Left renal pelvis (tissue), 4 donors: ENCODE results near the gene OR7G1. TPM values are rescaled to one million over a fixed set of nuclear protein-coding genes. Genes with fewer than 3 reads are reported as not detected.

Source experiments
- DNase-seq, 4 donors: peaks; one replicate each; pipeline ENCODE4 v3.0.0-alpha.2; 2013; ENCODE audit warnings: low read depth in 4 of 4, low spot score in 3 of 4
- polyA plus RNA-seq, 4 donors: library from polyadenylated mRNA; unstranded; fragments of 120-200 nt; gene quantifications; one replicate each; pipeline ENCODE4 v1.2.1, GENCODE V29; 2013; ENCODE audit not compliant: insufficient read length in 4 of 4

OR7G1 gene
- not detected for polyA plus RNA-seq

DNA sequence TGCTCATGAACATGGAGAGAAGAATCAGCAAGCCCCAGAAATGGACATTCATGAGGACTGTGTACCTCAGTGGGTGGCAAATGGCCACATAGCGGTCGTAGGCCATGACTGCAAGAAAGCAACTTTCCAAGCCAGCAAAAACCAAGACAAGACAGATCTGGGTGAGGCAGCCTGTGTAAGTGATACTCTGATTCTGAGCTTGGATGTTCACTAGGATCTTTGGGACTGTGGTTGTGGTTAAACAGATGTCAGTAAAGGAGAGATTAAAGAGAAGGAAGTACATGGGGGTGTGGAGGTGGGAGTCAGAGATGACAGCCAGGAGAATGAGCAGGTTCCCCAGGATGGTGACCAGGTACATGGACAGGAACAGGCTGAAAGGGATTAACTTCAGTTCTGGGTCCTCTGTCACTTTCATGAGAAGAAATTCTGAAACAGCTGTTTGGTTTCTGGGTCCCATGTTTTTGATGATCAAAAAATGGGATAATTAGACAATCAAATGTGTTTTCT is at the start of gene OR7G1:
Gene OR7G1, minus strand, starts transcription at position 457 of the 507 bp plus-strand sequence. Its CDS starts 0 bp downstream, at position 457.
- DNase-seq: no peak

GRCh38 chr19:9165261-9165660 is 49.7 kb upstream of the OR7G1 start:
- DNase-seq: no peak

- DNase-seq: no peak
Measured at GRCh38 chr19:9161427-9161826, 45.9 kb upstream of the OR7G1 start.

- DNase-seq: no peak
Measured at GRCh38 chr19:9159891-9160290, 44.3 kb upstream of the OR7G1 start.

GRCh38 chr19:9156304-9156703 is 40.7 kb upstream of the OR7G1 start:
- no peak for DNase-seq

GRCh38 chr19:9155591-9155990 is 40.0 kb upstream of the OR7G1 start:
- DNase-seq: no peak

DNA sequence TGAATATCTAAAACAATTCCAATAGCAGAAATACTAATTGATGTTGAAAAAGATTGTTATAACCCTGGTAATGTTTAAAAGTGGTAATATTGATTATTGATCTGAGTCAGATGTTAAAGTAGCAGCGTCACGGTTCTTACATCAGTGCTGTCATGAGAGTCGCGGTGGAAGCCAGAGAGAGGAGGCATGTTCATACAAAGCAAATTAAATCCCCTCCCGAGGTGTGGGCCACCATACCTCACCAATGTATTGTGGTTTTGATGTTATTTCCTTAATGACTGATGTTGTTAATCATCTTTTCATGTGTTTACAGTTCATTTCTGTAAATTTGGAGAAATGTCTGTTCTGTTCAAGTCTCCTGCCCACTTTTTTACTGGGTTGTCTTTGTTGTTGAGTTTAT is 35.8 kb upstream of the OR7G1 start:
- DNase-seq: no peak

GRCh38 chr19:9150650-9151049 is 35.1 kb upstream of the OR7G1 start:
- DNase-seq: no peak

DNA sequence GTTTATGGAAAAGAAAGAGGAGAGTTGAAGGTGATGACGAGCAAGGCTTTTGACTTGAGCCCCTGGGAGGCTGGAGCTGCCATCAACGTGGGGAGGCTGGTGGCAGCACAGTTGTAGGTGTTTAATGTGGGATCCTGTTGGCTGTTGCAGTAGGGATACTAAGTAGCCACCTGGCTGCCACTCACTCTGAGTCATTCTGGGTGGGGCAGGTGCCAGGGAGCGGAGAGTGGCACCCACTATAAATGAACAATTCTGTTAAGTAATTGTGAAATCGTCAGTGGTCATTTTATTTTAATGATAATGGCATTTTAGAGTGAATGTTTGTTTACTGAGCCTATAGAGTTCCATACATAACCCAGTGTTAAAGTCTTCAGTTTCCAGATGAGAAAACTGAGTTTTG is 34.4 kb upstream of the OR7G1 start:
- no peak for DNase-seq

DNA sequence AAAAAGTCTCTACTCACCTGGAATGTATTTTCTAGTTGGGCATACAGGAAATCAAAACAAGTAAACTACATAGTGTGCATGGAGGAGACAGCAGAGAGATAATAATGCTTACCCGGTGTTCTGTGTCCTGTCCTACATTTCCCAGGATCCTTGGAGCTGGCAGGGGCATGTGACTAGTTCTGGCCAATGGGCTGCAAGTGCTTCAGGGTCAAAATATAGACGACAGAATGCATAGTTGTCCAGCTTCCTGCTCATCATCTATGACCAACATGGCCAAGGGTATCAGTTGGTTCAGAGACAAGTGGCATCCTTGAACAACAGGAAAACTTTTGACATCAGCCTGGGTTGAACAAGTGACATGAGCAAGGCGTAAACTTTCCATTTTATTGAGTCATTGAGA is 33.1 kb upstream of the OR7G1 start:
- no peak for DNase-seq

DNA sequence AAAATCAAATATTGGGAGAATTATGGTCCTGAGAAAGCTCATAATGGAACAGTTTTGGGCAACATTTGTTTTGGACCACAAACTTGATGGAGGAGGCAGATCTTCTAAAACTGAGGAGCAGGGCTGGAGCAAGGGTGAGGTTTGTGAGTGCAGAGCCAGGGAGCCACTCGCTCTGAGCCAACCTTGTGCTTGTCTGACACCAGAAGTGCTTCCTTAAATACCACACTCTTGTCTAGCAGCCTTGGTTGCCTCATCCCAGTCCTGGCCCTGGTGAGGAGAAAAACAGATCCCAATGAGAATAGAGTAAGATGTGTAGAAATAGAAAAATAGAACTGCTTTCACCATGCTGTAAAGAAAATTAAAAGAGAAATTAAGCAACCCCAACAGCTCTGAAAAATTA is 31.3 kb upstream of the OR7G1 start:
- DNase-seq: no peak

- DNase-seq: no peak
Measured at GRCh38 chr19:9144920-9145319, 29.4 kb upstream of the OR7G1 start.

DNA sequence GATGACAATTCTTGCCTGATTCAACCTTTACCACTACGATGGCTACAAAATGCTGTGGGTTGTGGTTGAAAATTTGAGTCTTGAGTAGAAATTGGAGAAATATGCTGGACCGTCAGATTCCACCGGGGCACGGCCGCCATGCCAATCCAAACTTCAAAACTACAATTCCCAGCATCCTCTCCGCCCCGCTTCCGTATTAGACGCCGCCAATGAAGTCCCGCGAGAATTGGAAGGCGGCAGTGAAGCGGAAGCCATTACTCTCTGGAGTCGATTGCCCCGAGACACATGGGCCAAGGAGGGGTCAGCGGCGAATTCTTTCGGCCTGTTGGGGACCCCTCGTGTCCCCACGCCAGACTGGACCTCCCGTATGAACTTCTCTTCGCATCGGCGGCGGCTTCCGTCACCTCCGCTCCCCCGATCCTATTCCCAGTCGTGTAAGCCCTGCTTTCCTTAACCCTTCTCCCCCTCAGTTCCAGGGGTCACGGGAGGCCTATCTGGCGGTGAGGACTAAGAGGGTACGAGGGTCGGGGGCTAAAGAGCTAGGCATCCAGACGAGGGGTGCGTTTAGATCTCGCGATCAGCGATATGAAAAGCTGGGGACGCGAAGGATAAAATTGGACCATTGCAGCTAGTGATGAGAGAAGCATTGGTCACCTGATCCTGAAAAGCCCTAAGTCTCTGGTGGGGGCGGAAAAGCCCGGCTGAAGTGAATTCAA is 24.8 kb upstream of the OR7G1 start, which contains the start of gene ZNF317:
Gene ZNF317, plus strand, starts transcription at position 239 of the 716 bp plus-strand sequence. CDS start 15,620 bp downstream, outside the sequence.
- DNase-seq: peak; percentile 84 to 94 (median 90)

GRCh38 chr19:9139609-9140158 is 24.1 kb upstream of the OR7G1 start:
- DNase-seq: no peak

GRCh38 chr19:9132422-9132821 is 16.9 kb upstream of the OR7G1 start:
- no peak for DNase-seq

GRCh38 chr19:9130965-9131364 is 15.4 kb upstream of the OR7G1 start:
- DNase-seq: no peak

DNA sequence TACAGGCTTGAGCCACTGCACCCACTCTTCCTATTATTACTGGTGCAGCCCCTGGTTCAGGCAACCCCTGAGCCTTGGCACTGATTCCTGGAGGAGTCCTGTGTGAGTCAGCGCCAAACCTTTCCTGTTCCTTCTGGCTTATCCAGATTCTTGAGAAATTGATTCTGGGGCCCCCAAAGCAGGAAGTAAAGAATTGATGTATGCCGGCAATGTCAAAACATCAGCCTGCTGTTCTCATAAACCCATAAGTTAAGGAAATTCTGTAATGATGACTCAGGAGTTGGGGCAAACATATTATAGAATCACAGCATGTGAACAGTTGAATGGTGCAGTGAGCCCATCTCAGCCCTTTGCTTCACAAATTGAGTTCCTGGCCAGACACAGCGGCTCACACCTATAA is 12.6 kb upstream of the OR7G1 start:
- DNase-seq: no peak

- no peak for DNase-seq
Measured at GRCh38 chr19:9126900-9127405, 11.4 kb upstream of the OR7G1 start, which contains the start of gene OR7G3. Gene OR7G3, minus strand, starts transcription at chr19:9126950. Its CDS starts 0 bp downstream, at chr19:9126950.

GRCh38 chr19:9116547-9116946 is 984 bp upstream of the OR7G1 start:
- no peak for DNase-seq

DNA sequence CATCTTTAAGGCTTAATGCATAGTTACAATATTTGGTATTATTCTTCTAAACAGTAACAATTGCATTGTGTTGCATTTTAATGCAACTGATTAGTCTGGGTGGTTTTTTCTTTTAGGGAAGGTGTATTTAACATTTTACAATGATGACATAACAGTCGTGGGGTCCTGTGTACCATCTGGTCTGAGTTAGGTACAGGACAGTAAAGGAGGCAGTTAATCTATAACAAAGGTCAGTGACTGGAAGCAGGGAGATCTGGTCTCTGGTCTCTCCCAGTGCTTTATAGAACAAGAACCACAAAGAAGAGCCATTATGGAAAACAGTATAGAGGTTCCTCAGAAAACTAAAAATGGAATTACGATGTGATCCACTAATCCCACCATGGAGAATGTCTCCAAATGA is 5.6 kb downstream of the OR7G1 start:
- DNase-seq: no peak

GRCh38 chr19:9107375-9107774 is 8.2 kb downstream of the OR7G1 start, which contains the start of gene OR7G2:
Gene OR7G2, minus strand, starts transcription at chr19:9107475. Its CDS starts 4,232 bp downstream, at chr19:9103243.
- no peak for DNase-seq

- no peak for DNase-seq
Measured at GRCh38 chr19:9086761-9087160, 28.8 kb downstream of the OR7G1 start, which contains the start of gene OR1M1. Gene OR1M1, plus strand, starts transcription at chr19:9087061. Its CDS starts 6,184 bp downstream, at chr19:9093245.
